Measurements from ENCODE around the gene ANAPC2.

Gene ANAPC2

GRCh38 chr9:137226338-137227053 lies 38.1 kb upstream of the ANAPC2 start:
- no peak for DNase-seq

- no peak for DNase-seq
Measured at GRCh38 chr9:137225699-137226331, 37.5 kb upstream of the ANAPC2 start.

- peak; percentile 13 for DNase-seq
Measured at GRCh38 chr9:137224830-137225694, 36.7 kb upstream of the ANAPC2 start, which contains the start of gene CYSRT1. Gene CYSRT1, plus strand, starts transcription at chr9:137225174. Its CDS starts 448 bp downstream, at chr9:137225622.

DNA sequence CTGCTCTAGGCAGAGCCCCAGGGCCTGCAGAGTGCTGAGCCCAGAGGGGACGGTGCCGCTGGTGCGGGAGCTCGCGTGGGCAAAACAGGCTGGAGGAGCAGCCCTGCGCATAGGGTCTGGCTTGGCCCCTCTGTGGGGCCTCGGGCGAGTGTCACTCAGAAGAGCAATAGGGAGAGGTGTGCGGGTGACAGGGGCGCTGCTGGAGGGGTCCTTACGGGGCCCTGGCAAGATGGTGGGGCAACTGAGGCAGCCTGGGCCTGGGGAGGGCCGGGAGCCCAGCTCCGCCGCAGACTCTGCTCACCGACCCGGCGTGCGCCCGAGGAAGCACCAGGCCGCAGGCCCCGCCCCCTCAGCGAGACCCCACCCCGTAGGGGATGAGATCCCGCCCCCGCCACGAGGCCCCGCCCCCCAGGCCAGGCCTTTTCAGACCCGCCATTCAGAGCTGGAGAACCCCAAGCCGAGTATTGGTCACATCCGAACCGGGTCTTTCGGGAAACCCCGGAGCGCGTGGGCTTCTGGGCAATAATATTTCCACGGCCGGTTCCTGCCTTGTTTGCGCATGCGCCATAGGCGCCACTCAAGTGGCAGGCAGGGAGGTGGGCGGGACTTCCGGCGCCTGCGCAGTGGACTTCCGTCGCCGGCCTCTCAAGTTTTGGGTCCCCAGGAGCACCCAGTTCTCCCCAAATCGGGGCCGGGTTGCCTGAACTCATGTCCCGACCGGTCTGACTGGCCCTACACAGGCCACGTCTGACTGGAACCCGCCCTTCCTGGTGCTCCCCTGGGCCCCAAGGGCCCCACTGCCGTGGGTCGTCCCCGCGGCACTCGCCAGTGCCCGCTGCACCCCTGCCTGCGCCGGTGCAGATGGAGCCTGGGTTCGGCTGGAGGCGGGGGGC lies 35.0 kb upstream of the ANAPC2 start:
- DNase-seq, result peak; percentile 96

GRCh38 chr9:137222190-137223077 lies 34.1 kb upstream of the ANAPC2 start, which contains the start of gene RNF208:
Gene RNF208, minus strand, starts transcription at chr9:137222240. Its CDS starts 1,028 bp downstream, at chr9:137221212.
- no peak for DNase-seq

DNA sequence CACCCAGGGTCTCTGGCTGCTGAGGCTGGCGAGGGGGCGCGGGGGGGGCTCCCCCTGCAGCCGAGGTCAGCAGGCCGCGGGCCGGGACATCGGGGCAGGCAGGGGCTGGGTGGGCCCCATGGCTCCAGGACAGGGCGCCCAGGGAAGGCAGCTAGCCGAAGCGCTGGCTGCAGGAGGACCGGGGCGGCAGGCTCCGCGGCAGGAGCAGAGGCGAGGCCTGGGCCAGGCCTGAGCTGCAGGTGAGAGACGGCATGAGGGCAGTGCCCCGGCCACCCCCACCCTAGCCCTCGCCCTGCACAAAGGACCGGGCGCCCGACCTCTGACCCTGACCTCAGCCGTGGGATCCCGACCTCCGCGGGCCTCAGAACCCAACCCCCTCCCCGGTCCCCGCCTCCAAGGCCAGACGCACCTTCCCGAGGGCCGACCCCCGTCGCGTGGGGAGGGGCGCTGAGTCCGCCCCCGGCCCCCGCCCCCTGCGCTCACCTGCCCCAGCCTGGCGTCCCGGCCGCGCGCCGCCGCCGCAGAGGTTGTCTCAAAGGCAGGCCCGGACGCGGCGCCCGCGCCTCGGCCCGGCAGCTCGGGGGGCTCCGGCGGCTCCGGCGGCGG lies 33.2 kb upstream of the ANAPC2 start:
- DNase-seq, result no peak

GRCh38 chr9:137221095-137221505 lies 32.7 kb upstream of the ANAPC2 start:
- no peak for DNase-seq

- DNase-seq, result no peak
Measured at GRCh38 chr9:137220317-137221094, 32.1 kb upstream of the ANAPC2 start.

GRCh38 chr9:137219757-137220316 lies 31.5 kb upstream of the ANAPC2 start:
- no peak for DNase-seq

- no peak for DNase-seq
Measured at GRCh38 chr9:137218754-137219271, 30.5 kb upstream of the ANAPC2 start.

GRCh38 chr9:137218212-137218753 lies 29.9 kb upstream of the ANAPC2 start:
- DNase-seq, result no peak

- no peak for DNase-seq
Measured at GRCh38 chr9:137217276-137218211, 29.2 kb upstream of the ANAPC2 start.

GRCh38 chr9:137216188-137216965 lies 28.0 kb upstream of the ANAPC2 start:
- DNase-seq, result no peak

DNA sequence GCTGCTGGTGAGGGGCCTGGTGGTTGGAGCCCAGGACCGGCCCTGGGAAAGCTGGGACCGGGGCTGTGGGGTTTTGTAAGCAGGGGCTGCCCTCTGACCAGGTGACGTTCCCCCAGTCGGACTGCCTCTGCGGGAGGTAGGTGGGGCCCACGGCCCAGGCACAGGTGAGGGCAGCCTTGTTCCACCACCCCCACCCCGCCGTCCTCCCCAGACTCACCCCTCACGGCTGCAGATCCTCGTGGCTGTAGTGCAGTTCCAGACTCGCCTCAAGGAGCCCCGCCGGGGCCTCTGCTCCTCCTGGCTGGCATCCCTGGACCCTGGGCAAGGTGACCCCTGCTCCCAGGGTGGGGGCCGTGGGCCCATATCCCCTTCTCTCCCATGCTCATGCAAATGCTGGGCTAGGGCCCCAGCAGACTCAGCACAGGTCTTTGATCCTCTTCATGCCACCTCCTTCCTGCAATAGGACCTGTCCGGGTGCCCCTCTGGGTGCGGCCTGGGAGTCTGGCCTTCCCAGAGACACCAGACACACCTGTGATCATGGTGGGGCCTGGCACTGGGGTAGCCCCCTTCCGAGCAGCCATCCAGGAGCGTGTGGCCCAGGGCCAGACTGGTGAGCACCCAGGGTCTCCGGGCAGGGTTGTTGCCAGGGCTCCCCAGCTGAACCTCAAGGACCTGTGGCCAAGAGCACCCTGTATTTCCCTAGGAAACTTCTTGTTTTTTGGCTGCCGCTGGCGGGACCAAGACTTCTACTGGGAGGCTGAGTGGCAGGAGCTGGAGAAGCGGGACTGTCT lies 27.0 kb upstream of the ANAPC2 start:
- DNase-seq, result no peak

- no peak for DNase-seq
Measured at GRCh38 chr9:137214620-137215019, 26.3 kb upstream of the ANAPC2 start.

Measured in KG1 (cell line).